Astrocyte of the spinal cord (primary cell): ENCODE results near the gene CKS2.

ENCODE experiments used
- DNase-seq: peaks from one replicate; pipeline ENCODE4 v3.0.0; 2011; ENCODE audit warnings: low read depth, low spot score
- H3K4me3 ChIP-seq: 2 replicates; pipeline ENCODE4 v1.5.1; 2011; ENCODE audit warnings: low read depth, mild to moderate bottlenecking, low read length, moderate library complexity
- in situ Hi-C: cut with HindIII; loops from 2 replicates; pipeline ENCODE4 v1.10.0; 2017; ENCODE audit warnings: low sequenced_read_pairs
- TF ChIP-seq, protein P1 (sequence below): IDR thresholded peaks from 2 replicates; pipeline ENCODE4 v1.5.1; 2012; ENCODE audit warnings: low read depth, mild to moderate bottlenecking, low read length, inconsistent platforms

CKS2 gene

DNA sequence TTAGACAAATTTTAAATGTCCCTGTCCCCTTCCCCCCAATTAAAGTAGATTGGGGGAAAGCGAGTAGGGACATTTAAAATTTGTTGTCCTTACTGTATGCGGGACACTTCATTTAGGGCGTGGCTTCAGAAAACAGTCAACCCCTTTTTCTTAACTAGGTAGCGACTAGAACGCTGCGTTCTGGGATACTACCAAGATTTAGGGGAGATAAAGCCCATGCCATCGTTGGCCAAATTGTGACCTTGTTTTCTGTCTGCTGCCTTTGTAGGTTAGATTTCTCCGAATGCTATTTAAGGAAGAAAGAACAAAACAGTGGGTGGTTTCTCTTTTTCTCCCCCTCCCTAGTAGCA is 1.2 kb downstream of the CKS2 start:
- DNase-seq, result peak; percentile 37
- peak overlapping the region; percentile 93 for H3K4me3 ChIP-seq
- in situ Hi-C loops, result no loop called here
- TF ChIP-seq, protein P1, sequence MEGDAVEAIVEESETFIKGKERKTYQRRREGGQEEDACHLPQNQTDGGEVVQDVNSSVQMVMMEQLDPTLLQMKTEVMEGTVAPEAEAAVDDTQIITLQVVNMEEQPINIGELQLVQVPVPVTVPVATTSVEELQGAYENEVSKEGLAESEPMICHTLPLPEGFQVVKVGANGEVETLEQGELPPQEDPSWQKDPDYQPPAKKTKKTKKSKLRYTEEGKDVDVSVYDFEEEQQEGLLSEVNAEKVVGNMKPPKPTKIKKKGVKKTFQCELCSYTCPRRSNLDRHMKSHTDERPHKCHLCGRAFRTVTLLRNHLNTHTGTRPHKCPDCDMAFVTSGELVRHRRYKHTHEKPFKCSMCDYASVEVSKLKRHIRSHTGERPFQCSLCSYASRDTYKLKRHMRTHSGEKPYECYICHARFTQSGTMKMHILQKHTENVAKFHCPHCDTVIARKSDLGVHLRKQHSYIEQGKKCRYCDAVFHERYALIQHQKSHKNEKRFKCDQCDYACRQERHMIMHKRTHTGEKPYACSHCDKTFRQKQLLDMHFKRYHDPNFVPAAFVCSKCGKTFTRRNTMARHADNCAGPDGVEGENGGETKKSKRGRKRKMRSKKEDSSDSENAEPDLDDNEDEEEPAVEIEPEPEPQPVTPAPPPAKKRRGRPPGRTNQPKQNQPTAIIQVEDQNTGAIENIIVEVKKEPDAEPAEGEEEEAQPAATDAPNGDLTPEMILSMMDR, result no peak

DNA sequence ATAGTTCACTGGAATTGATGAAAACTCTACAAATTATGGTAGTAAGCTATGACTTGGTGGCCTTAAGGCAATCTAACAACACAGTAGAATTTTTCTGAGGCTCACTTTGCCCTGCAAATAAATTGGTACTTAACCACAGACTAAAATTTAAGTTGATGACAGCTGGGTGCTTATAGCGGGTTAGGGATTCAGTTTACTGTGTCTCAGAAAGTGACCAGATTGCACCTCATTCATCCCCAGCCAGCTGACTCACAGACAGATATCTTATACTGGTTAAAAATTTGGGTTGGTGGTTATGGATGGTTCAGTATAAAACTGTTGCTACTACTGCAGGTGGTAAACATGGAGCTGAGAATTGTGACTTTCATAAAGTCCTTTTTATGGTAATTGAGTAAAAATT is 2.8 kb downstream of the CKS2 start:
- TF ChIP-seq, protein P1, result no peak
- DNase-seq, result no peak
- H3K4me3 ChIP-seq, result peak overlapping the region; percentile 93
- in situ Hi-C loops, result no loop called here

DNA sequence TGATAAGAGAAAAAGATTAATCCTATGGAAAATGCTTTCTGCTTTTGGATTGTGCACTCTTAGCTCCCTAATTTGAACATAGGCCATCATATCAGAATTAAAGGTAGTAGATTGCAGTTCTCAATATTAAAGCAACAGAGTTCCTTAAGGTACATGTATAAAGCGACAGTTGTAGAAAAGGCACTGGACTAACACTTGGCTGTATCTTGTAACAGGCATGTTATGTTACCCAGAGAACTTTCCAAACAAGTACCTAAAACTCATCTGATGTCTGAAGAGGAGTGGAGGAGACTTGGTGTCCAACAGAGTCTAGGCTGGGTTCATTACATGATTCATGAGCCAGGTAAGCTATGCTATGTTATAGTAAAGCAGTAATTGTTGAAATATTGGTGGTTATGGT is 4.0 kb downstream of the CKS2 start:
- no peak overlapping the region for H3K4me3 ChIP-seq
- in situ Hi-C loops, result no loop called here
- no peak for DNase-seq
- TF ChIP-seq, protein P1, result no peak

DNA sequence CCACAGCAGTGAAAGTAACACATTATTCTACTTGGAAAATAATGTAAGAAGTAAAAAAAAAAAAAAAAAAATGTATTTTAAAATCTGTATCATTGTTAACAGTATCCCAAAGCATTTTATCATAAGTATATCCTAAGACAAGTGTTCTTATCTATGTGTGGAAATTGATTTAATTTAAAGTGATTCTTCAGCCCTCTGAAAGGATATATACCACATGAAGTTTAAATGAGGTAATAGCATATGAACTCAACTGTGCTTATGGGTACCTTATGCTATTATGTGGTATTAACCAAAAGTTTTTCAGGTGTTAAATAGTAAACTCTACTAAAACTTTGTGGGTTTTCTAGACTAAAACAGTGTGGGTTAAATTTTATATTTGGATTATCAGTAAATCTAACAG is 4.5 kb downstream of the CKS2 start:
- in situ Hi-C loops, result no loop called here
- DNase-seq, result no peak

DNA sequence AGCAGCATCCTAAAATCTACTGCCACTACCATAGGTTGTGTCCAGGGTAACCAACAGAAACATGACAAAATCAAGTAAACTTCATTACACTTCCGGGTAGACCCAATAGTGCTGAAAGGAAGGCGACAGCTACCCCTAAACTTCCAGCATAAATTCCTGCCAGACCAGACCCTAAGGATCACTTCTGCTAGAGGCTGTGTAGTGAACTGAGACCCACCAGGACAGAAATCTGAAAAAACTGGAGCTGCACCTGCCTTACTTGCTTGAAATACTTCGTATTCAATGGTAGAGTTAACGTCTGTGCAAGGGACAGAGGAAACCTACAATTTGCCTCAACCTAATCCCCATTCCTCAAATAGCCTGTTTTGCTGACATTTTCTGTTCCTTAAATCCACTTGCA is 6.3 kb downstream of the CKS2 start:
- no peak for DNase-seq
- H3K4me3 ChIP-seq, result no peak overlapping the region
- TF ChIP-seq, protein P1, result no peak
- in situ Hi-C loops, result no loop called here

More for the DNA sequence above, 4.5 kb downstream of the CKS2 start:
- no peak overlapping the region for H3K4me3 ChIP-seq
- TF ChIP-seq, protein P1, result no peak

DNA sequence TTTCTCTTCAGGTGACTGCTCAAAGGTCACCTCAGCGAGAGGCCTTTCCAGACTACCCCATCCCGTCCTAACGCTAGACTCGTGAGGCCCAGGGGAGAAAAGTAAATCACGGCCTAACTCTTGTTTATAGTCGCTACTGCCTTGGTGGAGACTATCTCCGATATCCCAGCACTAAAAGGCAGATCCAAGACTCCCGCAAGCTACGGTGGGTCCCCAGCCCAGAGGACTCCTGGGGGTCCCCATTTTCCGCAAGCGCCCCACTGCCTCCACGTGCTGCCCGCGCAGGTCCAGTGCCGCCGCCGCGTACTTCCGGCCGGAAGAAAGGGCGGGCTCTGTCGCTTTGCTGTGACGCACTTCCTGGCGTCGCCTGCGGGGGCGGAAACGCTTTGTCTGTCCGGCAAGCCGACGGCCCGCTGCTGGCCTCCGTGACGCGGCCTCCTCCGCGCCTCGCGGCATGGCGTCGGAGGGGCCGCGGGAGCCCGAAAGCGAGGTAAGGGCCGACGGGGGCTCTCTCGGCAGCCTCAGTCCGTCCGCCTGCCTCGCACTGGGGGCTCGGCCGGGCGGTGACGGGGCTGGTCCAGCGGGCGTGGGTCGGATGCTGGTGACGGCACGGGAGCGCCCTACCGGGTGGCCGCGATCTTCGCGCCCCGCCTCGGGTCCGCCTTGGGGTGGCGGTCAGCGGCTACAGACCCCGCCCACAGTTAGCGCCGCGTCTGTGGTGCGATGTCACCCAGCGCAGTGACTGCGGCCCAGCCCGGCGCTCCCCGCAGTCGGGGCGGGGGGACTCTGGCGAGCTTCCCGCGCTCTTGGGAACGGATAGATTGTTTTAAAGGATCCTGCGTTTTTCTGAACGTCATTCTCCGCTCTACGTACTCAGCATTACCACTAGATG is 7.4 kb downstream of the CKS2 start, which contains the start of gene SECISBP2:
TSS of gene SECISBP2 (plus strand) at position 378 of the 892 bp plus-strand sequence. CDS start at position 455, 77 bp downstream.
- peak; percentile 99 for DNase-seq
- in situ Hi-C loops, result no loop called here

More for the DNA sequence above, 7.4 kb downstream of the CKS2 start, which contains the start of gene SECISBP2:
- TF ChIP-seq, protein P1, result peak; percentile 78
- H3K4me3 ChIP-seq, result peak within 1 kb of the TSS; percentile 62
